HepG2 (cell line): ENCODE measurements around the gene TMEM14C. TPM values are rescaled to one million over a fixed set of nuclear protein-coding genes. Genes with fewer than 3 reads are reported as not detected.

Experiments
- CSRNP1 ChIP-seq: sonication (generic); formaldehyde crosslinking; IDR thresholded peaks from 2 replicates; pipeline ENCODE4 v1.8.1; 2023; ENCODE audit warnings: mild to moderate bottlenecking, missing genetic modification reagents
- NONO ChIP-seq, 2 experiments: fragments of 450-650 bp in 1 of 2; sonication (generic) in 1 of 2; formaldehyde crosslinking in 1 of 2; IDR thresholded peaks in 1 of 2; conservative IDR thresholded peaks in 1 of 2; 2 replicates each; pipeline versions ENCODE4 v1.6.1 to v1.8.0; 2017 to 2022; ENCODE audit warnings: mild to moderate bottlenecking in 1 of 2, missing genetic modification reagents in 1 of 2, moderate library complexity in 1 of 2
- NRL ChIP-seq: sonication (generic); formaldehyde crosslinking; IDR thresholded peaks from 2 replicates; pipeline ENCODE4 v1.5.0; 2020; ENCODE audit warnings: missing genetic modification reagents, mild to moderate bottlenecking, moderate library complexity, borderline replicate concordance
- TFDP1 ChIP-seq: IDR thresholded peaks from 2 replicates; pipeline ENCODE4 v1.6.1; 2016; ENCODE audit warnings: missing compliant biosample characterization, missing genetic modification reagents, borderline replicate concordance
- TRAFD1 ChIP-seq: sonication (generic); formaldehyde crosslinking; IDR thresholded peaks from 2 replicates; pipeline ENCODE4 v1.5.1; 2020; ENCODE audit warnings: missing genetic modification reagents, mild to moderate bottlenecking, borderline replicate concordance
- XBP1 ChIP-seq: sonication (generic); formaldehyde crosslinking; IDR thresholded peaks from 2 replicates; pipeline ENCODE4 v1.5.0; 2020; ENCODE audit warnings: missing genetic modification reagents
- YEATS4 ChIP-seq: sonication (generic); formaldehyde crosslinking; IDR thresholded peaks from 2 replicates; pipeline ENCODE4 v1.4.0; 2020; ENCODE audit warnings: missing genetic modification reagents, borderline replicate concordance
- ZBTB20 ChIP-seq: sonication (generic); formaldehyde crosslinking; IDR thresholded peaks from 2 replicates; pipeline ENCODE4 v1.8.1; 2023; ENCODE audit warnings: missing genetic modification reagents, low read depth, mild to moderate bottlenecking, borderline replicate concordance
- ZBTB25 ChIP-seq: IDR thresholded peaks from 2 replicates; pipeline ENCODE4 v1.6.1; 2018; ENCODE audit warnings: missing genetic modification reagents
- ZBTB33 ChIP-seq: sonication (generic); formaldehyde crosslinking; IDR thresholded peaks from 2 replicates; pipeline ENCODE4 v1.4.0; 2020; ENCODE audit warnings: missing genetic modification reagents
- ZFP90 ChIP-seq: sonication (generic); formaldehyde crosslinking; IDR thresholded peaks from 2 replicates; pipeline ENCODE4 v1.8.0; 2022; ENCODE audit warnings: missing genetic modification reagents, mild to moderate bottlenecking, inconsistent platforms, borderline replicate concordance
- ZNF282 ChIP-seq: fragments of 450-650 bp; IDR thresholded peaks from 2 replicates; pipeline ENCODE4 v1.6.1; 2018; ENCODE audit not compliant: partially characterized antibody
- ZNF354B ChIP-seq: sonication (generic); formaldehyde crosslinking; IDR thresholded peaks from 2 replicates; pipeline ENCODE4 v1.8.0; 2022; ENCODE audit warnings: mild to moderate bottlenecking, missing genetic modification reagents
- ZNF431 ChIP-seq: sonication (generic); formaldehyde crosslinking; IDR thresholded peaks from 2 replicates; pipeline ENCODE4 v1.9.0; 2022; ENCODE audit warnings: missing genetic modification reagents, low read depth, mild to moderate bottlenecking, borderline replicate concordance
- ZNF547 ChIP-seq: sonication (generic); formaldehyde crosslinking; IDR thresholded peaks from 2 replicates; pipeline ENCODE4 v1.5.1; 2020; ENCODE audit warnings: mild to moderate bottlenecking, missing genetic modification reagents
- ZNF597 ChIP-seq: sonication (generic); formaldehyde crosslinking; IDR thresholded peaks from 2 replicates; pipeline ENCODE4 v1.5.0; 2020; ENCODE audit warnings: missing genetic modification reagents
- ZNF713 ChIP-seq: sonication (generic); formaldehyde crosslinking; IDR thresholded peaks from 2 replicates; pipeline ENCODE4 v1.4.0; 2020; ENCODE audit warnings: mild to moderate bottlenecking, missing genetic modification reagents
- ZNF788 ChIP-seq: sonication (generic); formaldehyde crosslinking; IDR thresholded peaks from 2 replicates; pipeline ENCODE4 v1.5.0; 2020; ENCODE audit warnings: mild to moderate bottlenecking, missing genetic modification reagents, borderline replicate concordance
- polyA plus RNA-seq, 8 experiments: library from polyadenylated mRNA; depleted of rRNA in 3 of 8; stranded (reverse) in 7 of 8; unstranded in 1 of 8; fragments of >200 nt; fragmentation: Illumina TruSeq in 4 of 8; extraction: Trizol in 4 of 8; gene quantifications; 2 replicates each; pipeline versions ENCODE4 v1.2.1 to v1.2.3, GENCODE V29; 2011 to 2016; ENCODE audit warnings: low read depth in 4 of 8, missing spikeins in 1 of 8, mixed read lengths in 1 of 8; ENCODE audit not compliant: insufficient read depth in 1 of 8
- total RNA-seq, 5 experiments: library from RNA; depleted of rRNA; stranded (reverse); fragments of >200 nt; fragmentation: Illumina TruSeq; extraction: Trizol; gene quantifications; 2 replicates each; pipeline ENCODE4 v1.2.3, GENCODE V29; 2016; ENCODE audit warnings: low read depth in 1 of 5

The TMEM14C gene
- total and polyA plus RNA-seq, 2 of the 13 experiments (the other 11 are each of a cell fraction or from before 2014, with no cell fraction given): 184 TPM

GRCh38 chr6:10747251-10747972, 24.5 kb downstream of the TMEM14C start, which contains the start of gene TMEM14B (continued):
- peak; percentile 82; the same call in 1 of the 2 replicates for TF ChIP-seq CSRNP1
- no peak for TF ChIP-seq NONO (IDR thresholded peaks at IDR 0.05)
- TF ChIP-seq NONO (CRISPR knock-in tag; conservative IDR thresholded peaks at IDR 0.05): peak; percentile 95
- peak; percentile 97 for TF ChIP-seq ZNF788 (CRISPR knock-in tag)
- 0 out of 2 replicates have a peak, but pooled peaks have one; percentile 58 for TF ChIP-seq XBP1 (CRISPR knock-in tag)
- peak; percentile 95 for TF ChIP-seq TFDP1 (CRISPR knock-in tag)
- TF ChIP-seq ZNF547 (CRISPR knock-in tag): peak; percentile 94; the same call in 1 of the 2 replicates
- peak; percentile 28; the same call in 1 of the 2 replicates for TF ChIP-seq TRAFD1 (CRISPR knock-in tag)
- peak; percentile 39; the same call in 1 of the 2 replicates for TF ChIP-seq ZFP90 (CRISPR knock-in tag)
- peak; percentile 89 for TF ChIP-seq NRL (CRISPR knock-in tag)
- TF ChIP-seq ZBTB25 (CRISPR knock-in tag): peak; percentile 100
- TF ChIP-seq ZBTB33 (CRISPR knock-in tag): peak; percentile 50; the same call in 1 of the 2 replicates
- TF ChIP-seq ZNF597 (CRISPR knock-in tag): no peak
- no peak; the same call in 1 of the 2 replicates for TF ChIP-seq ZNF431 (CRISPR knock-in tag)
- TF ChIP-seq YEATS4 (CRISPR knock-in tag): peak; percentile 90
- no peak for TF ChIP-seq ZNF713 (CRISPR knock-in tag)
- TF ChIP-seq ZNF282: no peak
- peak; percentile 89; the same call in 1 of the 2 replicates for TF ChIP-seq ZBTB20 (CRISPR knock-in tag)
- TF ChIP-seq ZNF354B (CRISPR knock-in tag): peak; percentile 68; the same call in 1 of the 2 replicates
